ENCODE measurements around the gene MAP3K14.
A peak's percentile ranks its signal among the peaks of the same experiment; 100 is the strongest.

MAP3K14 gene

GRCh38 chr17:45244725-45245656 is 71.8 kb downstream of the MAP3K14 start:
- TF ChIP-seq JUND (IDR thresholded peaks at IDR 0.05; ENCODE audit: low read depth): no peak
- no peak for DNase-seq (ENCODE audit: low read depth in 1 of 2, low spot score in 1 of 2)
- in situ Hi-C loops (cut with HindIII; ENCODE audit: low pct_unique_long_range_greater_than_20kb, low sequenced_read_pairs): no loop called here

- no peak for TF ChIP-seq JUND (IDR thresholded peaks at IDR 0.05; ENCODE audit: low read depth)
- DNase-seq (ENCODE audit: low read depth in 1 of 2, low spot score in 1 of 2): no peak
- in situ Hi-C loops (cut with HindIII; ENCODE audit: low pct_unique_long_range_greater_than_20kb, low sequenced_read_pairs): no loop called here
Observed at GRCh38 chr17:45243750-45244149, 73.1 kb downstream of the MAP3K14 start.

GRCh38 chr17:45242029-45242414 is 74.8 kb downstream of the MAP3K14 start:
- no peak for TF ChIP-seq JUND (IDR thresholded peaks at IDR 0.05; ENCODE audit: low read depth)
- in situ Hi-C loops (cut with HindIII; ENCODE audit: low pct_unique_long_range_greater_than_20kb, low sequenced_read_pairs): no loop called here
- DNase-seq (ENCODE audit: low read depth in 1 of 2, low spot score in 1 of 2): no peak

- no peak for DNase-seq (ENCODE audit: low read depth in 1 of 2, low spot score in 1 of 2)
- TF ChIP-seq JUND (IDR thresholded peaks at IDR 0.05; ENCODE audit: low read depth): no peak
- in situ Hi-C loops (cut with HindIII; ENCODE audit: low pct_unique_long_range_greater_than_20kb, low sequenced_read_pairs): no loop called here
Observed at GRCh38 chr17:45241328-45242028, 75.3 kb downstream of the MAP3K14 start.

- in situ Hi-C loops (cut with HindIII; ENCODE audit: low pct_unique_long_range_greater_than_20kb, low sequenced_read_pairs): no loop called here
- TF ChIP-seq JUND (IDR thresholded peaks at IDR 0.05; ENCODE audit: low read depth): no peak
- DNase-seq (ENCODE audit: low read depth in 1 of 2, low spot score in 1 of 2): no peak
Observed at GRCh38 chr17:45240905-45241327, 75.9 kb downstream of the MAP3K14 start.

- DNase-seq (ENCODE audit: low read depth in 1 of 2, low spot score in 1 of 2): no peak
- TF ChIP-seq JUND (IDR thresholded peaks at IDR 0.05; ENCODE audit: low read depth): no peak
Observed at GRCh38 chr17:45238155-45238774, 78.6 kb downstream of the MAP3K14 start.

GRCh38 chr17:45237686-45238085 is 79.1 kb downstream of the MAP3K14 start:
- no peak for DNase-seq (ENCODE audit: low read depth in 1 of 2, low spot score in 1 of 2)
- in situ Hi-C loops (cut with HindIII; ENCODE audit: low pct_unique_long_range_greater_than_20kb, low sequenced_read_pairs): no loop called here
- TF ChIP-seq JUND (IDR thresholded peaks at IDR 0.05; ENCODE audit: low read depth): no peak

More at GRCh38 chr17:45238155-45238774, 78.6 kb downstream of the MAP3K14 start:
- in situ Hi-C loops (cut with HindIII; ENCODE audit: low pct_unique_long_range_greater_than_20kb, low sequenced_read_pairs): no loop called here

GRCh38 chr17:45236282-45236606 is 80.6 kb downstream of the MAP3K14 start:
- no peak for TF ChIP-seq JUND (IDR thresholded peaks at IDR 0.05; ENCODE audit: low read depth)
- in situ Hi-C loops (cut with HindIII; ENCODE audit: low pct_unique_long_range_greater_than_20kb, low sequenced_read_pairs): no loop called here
- DNase-seq (ENCODE audit: low read depth in 1 of 2, low spot score in 1 of 2): no peak

GRCh38 chr17:45235416-45236281 is 81.2 kb downstream of the MAP3K14 start:
- peak; percentile 84 to 88 for DNase-seq (ENCODE audit: low read depth in 1 of 2, low spot score in 1 of 2)

GRCh38 chr17:45234641-45235415 is 82.0 kb downstream of the MAP3K14 start:
- DNase-seq (ENCODE audit: low read depth in 1 of 2, low spot score in 1 of 2): peak in 1 of 2 experiments; percentile 41
- in situ Hi-C loops (cut with HindIII; ENCODE audit: low pct_unique_long_range_greater_than_20kb, low sequenced_read_pairs): no loop called here
- no peak for TF ChIP-seq JUND (IDR thresholded peaks at IDR 0.05; ENCODE audit: low read depth)

More at GRCh38 chr17:45235416-45236281, 81.2 kb downstream of the MAP3K14 start:
- in situ Hi-C loops (cut with HindIII; ENCODE audit: low pct_unique_long_range_greater_than_20kb, low sequenced_read_pairs): no loop called here
- TF ChIP-seq JUND (IDR thresholded peaks at IDR 0.05; ENCODE audit: low read depth): no peak

- no peak for TF ChIP-seq JUND (IDR thresholded peaks at IDR 0.05; ENCODE audit: low read depth)
- in situ Hi-C loops (cut with HindIII; ENCODE audit: low pct_unique_long_range_greater_than_20kb, low sequenced_read_pairs): no loop called here
- no peak for DNase-seq (ENCODE audit: low read depth in 1 of 2, low spot score in 1 of 2)
Observed at GRCh38 chr17:45233423-45233924, 83.3 kb downstream of the MAP3K14 start.
